Measurements from ENCODE around the gene PTBP2.

DNA sequence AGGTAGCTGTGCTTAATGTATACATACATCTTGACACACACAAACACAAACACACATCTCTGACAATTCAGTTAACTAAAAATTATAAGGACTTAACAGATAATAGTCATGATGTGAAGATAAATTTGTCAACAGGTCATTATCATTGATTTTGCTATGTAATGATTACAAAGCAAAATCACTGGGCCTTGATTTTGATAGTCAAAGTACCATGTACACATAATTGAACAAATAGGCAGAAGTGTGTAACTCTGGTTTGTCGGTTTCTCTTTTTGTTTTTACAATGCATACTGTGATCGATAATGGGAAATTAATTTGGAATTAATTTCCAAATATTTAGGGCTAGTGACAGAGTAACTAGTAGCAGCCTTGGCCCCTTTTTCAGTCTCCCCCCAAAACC, 30.8 kb downstream of the PTBP2 start:
- TF ChIP-seq, protein P1, sequence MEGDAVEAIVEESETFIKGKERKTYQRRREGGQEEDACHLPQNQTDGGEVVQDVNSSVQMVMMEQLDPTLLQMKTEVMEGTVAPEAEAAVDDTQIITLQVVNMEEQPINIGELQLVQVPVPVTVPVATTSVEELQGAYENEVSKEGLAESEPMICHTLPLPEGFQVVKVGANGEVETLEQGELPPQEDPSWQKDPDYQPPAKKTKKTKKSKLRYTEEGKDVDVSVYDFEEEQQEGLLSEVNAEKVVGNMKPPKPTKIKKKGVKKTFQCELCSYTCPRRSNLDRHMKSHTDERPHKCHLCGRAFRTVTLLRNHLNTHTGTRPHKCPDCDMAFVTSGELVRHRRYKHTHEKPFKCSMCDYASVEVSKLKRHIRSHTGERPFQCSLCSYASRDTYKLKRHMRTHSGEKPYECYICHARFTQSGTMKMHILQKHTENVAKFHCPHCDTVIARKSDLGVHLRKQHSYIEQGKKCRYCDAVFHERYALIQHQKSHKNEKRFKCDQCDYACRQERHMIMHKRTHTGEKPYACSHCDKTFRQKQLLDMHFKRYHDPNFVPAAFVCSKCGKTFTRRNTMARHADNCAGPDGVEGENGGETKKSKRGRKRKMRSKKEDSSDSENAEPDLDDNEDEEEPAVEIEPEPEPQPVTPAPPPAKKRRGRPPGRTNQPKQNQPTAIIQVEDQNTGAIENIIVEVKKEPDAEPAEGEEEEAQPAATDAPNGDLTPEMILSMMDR (IDR thresholded peaks at IDR 0.05) = no peak
- TF ChIP-seq POLR2AphosphoS5 (IDR thresholded peaks at IDR 0.05; ENCODE audit: insufficient read depth in 1 of 2, low read depth in 1 of 2) = no peak
- TF ChIP-seq POLR2A (IDR thresholded peaks at IDR 0.05) = no peak
